Glomerular visceral epithelial cell (primary cell): ENCODE results near the gene B4GALT1.

Experiments used
- DNase-seq: peaks from one replicate; pipeline ENCODE4 v3.0.0-alpha.2; 2016; ENCODE audit errors: extremely low spot score

Gene B4GALT1

DNA sequence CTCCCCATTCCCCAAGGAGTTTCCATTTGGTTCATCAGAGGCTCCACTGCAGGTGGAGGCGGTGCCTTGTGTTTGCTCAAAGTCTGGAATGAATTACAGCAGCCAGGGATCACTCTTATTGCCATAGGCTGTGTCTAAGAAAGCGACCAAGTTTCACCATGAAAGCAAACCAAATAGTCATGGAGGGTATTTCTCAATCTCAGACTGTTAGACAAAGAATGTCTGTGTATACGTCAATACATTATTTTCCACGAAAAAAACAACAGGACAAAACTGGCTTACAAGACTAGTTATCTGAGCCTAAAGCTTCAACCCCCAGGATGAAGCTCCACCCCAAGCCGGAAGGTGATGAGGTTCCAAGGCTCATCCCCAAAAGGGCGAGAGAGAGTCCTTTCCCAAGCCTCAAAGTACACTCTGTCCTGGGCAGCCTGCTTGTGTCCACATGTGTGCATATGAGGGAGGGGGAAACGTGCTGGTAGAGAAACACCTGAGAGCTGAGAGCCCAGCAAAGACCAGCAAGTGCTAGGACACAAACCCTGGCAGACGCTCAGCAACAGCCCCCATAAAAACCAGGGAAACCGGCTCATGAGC is 4.3 kb downstream of the B4GALT1 start:
- peak; percentile 31 for DNase-seq

DNA sequence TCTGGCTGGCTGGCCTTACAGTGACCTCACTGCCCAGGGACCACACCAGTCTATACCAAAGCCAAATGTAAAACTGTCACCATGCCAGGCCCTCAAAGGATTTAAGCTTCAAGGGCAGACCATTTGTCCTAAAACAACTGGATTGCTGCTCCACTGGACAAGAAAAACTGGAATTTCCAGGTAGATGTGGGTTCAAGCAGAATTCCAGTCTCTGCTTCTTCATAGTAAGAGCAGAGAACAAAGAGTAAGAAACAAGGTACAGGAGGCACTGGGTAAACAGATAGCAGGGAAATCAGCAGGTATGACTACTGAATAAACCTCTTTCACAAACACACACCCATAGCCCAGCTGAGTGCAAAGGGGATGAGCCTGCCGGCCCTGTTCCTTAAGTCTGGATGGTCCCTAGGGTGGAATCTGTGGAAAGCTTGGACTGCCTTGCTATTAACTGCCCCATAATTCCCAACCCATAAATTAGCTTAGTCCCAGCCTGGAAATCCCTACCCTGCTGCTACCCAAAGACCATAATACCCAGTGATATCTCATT is 5.5 kb downstream of the B4GALT1 start:
- no peak for DNase-seq

DNA sequence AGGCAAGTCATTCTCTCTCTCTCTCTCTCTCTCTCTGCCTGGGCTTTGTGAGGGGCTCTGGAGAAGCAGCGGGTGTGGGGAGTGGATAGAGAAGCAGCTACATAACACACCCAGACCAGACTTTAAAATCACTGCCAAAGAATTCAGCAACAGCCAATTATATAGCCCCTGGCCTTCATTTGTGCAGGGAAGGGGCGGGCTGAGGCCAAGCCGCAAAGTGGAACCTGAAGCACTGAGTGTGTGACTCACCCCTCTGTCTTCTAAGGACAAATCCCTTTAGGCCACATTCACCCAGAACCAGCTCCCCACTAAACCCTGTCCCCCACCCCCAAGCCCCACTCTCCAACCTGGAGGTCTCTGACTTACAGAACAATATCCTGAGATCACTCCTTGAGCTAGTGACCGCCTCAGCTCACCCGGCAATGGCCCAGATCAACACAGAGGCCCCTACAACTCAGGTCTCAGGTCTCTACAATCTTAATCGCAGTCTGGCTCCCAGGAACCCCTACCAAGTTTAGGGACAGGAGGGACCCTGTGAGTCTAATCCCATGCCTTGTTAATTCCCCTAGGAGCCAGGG is 6.0 kb downstream of the B4GALT1 start:
- DNase-seq: peak; percentile 98

DNA sequence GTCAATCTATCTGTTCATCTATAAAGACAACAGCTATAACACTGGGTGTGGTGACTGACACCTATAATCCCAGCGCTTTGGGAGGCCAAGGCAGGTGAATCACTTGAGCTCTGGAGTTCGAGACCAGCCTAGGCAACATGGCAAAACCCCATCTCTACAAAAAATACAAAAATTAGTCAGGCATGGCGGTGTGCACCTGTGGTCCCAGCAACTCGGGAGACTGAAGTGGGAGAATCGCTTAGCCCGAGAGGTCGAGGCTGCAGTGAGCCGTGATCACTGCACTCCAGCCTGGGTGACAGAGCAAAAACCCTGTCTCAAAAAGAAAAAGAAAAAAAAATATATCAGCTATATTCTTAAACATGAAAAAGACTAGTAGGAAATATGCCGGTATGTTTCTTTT is 6.7 kb downstream of the B4GALT1 start:
- DNase-seq: peak; percentile 25

DNA sequence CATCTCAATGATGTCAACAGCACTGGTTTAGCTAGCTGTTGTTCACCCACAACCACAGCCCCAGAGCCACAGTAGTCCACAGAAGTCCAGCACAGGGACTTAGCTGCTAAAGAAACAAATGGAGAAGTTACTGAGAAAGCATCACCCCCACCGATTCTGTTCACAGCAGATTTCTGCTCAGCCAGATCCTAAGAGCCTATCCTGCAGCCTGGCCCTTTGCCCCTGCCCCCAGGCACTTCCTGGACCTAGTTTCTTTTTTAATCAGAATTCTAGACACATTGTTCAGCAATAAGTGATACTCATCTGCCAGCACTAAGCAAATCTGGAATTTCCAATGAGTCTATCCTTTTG is 7.4 kb downstream of the B4GALT1 start:
- DNase-seq: peak; percentile 62

DNA sequence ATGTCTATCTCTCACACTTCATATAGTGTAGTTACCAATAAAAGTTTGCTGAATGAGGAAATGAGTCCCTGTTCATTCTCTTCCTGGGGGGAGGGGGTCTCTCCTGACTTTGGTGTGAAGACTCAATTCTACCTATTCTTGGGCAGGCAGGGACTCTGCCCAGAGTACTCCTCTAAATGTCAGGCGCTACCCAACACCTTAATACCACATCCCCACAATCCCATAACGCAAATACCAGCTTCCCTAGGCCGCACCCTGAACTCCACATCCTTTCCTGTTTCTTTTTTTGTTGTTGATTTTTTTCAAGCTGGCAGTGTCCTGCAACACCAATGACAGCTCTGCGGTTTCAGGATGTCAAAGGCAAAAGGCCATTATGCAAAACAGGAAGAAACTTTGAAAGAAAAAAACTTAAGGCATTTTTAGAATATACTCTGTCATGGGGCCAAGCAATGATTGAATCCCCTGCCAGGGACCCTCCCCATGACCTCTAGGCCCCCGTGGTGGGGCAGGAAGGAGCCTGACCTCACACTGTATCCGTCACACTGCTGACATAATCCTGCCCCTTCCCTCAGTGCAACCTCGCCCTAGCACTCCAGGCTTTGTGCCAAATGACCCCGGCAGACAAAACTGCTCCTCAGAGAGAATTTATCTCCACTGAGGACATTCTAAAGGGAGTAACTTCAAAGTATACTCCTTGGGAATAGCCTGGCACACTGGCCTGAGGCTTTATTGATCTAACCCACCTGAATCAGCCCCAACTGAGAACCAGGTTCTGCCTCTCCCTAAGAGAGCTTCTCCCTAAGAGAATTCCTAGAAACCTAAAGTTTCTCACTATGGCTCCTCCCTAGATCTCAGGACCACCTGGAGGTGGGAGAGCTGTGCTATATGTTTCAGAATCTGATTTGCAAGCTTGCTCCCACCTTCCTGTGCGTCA is 8.0 kb downstream of the B4GALT1 start:
- DNase-seq: peak; percentile 56

DNA sequence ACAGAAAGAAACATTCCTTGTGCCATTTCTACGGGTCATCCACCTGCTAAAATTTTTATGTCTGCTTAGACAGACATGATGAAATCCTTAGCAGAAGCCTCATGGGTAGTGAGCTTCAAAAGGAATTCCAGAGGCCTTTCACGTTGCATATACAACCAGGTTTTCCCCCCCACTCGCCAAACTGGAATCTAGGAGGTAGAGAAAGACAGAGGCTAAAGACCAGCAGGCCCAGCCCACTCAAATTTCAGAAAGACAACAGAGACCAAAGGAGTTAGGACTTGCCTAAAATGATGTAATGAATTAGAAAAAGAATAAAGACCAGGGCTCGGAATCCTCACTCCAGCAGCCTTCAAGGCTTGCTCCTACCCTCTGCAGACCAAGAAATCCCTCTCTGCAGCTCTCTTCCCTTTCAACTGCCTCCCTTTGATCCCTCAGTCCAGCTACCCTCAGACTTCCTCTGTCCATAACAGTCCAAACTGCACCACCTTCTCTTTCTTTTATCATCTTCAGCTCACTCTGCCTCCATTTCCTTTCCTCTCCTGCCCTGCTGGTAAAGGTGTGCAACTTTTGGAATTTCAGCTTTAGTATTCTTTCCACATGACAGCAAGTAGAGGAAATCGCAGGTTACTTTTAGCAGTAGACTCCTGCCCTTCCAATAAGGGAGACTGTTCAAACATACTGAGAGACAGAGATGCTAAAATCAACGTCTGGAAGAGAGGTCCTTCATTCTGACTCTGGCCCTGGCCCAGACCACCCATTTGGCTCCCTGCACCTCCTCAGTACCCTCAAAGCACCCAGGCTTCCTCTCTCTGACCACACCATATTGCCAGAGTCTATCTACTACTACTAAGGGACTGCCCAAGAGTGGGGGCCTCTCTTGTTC is 8.9 kb downstream of the B4GALT1 start:
- peak; percentile 33 for DNase-seq

DNA sequence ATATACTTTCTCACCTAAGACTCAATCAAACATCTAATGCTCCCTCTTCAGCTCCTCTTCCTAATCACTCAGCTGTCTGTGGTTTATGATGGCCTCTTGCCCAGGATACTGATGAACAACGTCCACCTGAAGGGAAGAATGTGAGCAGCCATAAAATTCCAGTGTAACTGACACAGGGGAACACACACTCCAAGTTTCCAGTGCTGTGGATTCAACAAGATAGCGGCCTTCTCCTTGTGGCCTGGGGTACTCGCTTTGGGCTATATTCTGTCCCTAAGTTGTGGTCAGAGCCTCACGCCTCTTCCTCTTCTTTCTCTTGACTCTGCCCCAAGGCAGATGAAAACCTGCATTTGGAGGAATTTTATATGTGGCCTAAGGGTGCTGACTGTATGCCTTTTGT is 11.7 kb downstream of the B4GALT1 start:
- peak; percentile 70 for DNase-seq

DNA sequence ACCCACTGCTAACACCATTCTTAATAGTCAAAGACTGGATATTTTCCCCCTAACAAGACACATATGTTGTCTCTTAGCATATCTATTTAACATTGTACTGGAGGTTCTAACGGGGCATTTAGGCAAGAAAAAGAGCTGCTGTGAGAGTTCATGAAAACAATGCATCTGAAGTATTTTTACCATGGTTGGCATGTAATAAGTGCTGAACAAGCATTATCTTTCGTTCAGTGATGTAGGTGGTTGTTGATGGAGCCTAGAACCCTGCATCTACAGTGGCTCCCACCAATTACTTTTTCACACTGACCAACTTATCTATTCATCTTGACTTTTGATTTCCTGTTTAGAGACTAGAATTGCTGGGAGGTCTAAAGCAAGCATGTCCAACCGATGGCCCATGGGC is 12.8 kb downstream of the B4GALT1 start:
- DNase-seq: no peak

DNA sequence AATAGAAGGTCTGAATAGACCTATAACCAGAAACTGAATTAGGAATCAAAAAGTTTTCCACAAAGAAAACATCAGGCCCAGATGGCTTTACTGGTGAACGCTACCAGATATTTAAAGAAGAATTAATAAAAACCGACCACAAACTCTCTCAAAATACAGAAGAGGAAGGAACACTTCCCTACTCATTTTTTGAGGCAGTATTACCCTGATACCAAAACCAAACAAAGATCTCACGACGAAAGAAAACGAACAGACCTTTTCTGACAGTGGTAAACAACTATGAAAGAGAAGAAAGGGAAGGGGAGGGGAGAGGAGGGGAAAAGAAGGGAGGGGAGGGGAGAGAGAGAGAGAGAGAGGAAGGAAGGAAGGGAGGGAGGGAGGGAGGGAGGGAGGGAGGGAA is 13.5 kb downstream of the B4GALT1 start:
- no peak for DNase-seq

DNA sequence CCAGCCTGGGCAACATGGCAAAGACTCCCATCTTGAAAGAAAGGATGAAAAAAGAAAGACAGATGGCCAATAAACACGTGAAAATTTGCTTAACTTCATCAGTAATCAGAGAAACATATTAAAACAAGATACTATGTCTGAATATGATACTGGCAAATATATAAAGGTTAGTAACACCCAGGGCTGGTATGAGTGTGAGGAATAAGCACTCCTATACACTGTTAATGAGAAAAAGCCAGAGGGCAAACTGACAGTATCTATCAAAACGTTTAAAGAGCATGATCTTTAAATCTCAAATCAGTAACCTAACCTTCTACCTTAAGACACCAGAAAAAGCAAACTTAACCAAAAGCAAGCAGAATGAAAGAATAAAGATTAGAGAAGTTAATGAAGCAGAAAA is 14.1 kb downstream of the B4GALT1 start:
- DNase-seq: no peak

DNA sequence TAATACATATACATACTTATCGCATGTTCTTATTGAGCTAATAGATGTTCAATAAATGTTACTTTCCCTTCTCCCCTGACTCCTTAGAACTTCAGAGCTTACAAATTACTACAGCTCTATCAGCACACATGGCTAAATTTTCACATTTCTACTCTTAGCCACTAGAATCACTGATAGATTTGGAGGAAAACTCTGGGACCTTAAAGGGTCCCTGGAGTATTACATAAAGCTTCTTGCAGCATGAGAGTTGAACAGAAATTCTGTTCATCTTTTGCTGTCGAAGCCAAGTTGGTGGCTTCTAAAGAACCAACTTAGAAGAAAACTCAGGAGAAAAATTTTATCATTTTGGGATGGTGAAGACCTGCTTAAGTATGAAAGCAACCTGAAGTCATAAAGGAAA is 15.5 kb downstream of the B4GALT1 start:
- DNase-seq: no peak

DNA sequence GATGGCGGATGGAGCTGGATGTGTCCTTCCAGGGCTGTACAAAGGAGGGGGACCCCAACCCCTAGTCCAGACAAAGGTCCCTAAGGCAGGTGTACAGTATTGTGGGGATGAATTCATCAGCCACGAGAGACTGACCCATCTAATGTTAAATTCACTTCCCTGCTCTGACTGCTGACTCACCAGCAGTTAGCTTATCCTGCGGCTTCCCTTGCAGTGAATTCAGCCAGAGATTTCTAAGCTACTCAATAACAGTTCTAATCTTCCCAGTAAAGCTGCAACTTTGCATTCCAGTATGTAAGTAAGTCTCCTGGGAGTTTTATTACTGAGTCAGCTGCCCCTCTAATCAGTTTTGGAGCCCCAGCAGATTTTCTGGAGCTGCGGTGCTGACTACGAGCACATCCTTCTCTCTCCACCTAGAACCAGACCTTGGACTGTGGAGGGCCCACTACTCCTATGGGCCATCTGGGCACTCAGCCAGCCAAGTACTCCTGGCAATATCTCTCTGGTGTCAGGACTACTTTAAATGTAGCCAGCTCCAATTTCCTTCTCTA is 16.1 kb downstream of the B4GALT1 start:
- peak; percentile 91 for DNase-seq

DNA sequence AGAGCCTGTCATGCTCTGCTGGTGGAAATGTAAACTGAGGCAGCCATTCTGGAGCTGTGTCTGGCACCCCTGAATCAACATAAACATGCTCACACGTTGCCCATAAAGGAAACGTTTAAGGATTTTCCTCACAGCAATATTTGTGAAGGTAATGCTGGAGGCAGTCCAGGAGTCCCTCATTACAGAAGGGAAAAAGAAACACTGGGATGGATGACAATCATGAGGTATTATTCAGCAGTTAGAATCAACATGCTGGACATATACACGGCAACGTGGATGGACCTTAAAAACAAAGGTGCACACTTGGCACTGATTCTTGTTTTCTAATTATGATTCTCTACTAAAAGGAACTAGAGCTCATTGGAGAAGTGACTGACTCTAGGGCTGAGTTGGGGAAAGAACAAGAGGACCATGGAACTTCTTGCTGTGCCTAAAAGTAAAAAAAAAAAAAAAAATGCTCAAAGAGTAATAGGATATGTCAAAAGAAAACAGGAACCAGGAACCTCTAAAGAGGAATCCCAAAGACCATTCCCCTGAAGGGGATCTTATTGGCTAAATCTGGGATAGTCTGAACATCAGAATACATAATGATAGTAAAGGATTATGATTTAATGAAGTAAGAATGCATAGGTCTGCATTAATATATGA is 18.6 kb downstream of the B4GALT1 start:
- no peak for DNase-seq

DNA sequence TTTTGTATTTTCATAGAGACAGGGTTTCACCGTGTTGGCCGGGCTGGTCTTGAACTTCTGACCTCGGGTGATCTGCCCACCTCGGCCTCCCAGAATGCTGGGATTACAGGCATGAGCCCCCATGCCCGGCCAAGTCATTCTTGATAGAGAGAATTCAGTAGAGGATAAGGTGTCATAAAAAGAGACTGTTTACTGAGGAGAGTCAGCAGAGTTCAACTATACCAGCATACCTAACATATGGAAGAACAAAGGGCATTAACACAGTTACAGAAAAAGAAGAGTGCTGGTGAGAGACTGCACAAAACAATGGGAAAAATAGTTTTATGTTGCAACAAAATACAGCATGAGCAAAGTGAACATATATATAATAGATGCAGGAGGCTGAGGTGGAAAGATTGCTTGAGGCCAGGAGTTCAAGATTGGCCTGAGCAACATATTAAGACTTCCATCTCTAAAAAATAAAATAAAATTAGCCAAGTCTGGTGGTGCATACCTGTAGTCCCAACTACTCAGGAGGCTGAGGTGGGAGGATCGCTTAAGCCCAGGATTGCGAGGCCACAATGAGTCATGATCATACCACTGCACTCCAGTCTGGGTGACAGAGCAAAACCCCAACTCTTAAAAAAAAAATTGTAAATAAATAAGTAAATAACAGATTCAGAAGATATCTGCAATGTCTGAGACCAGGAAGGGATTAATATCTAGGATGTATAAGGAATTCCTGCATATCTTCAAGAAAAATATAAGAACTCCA is 19.5 kb downstream of the B4GALT1 start:
- no peak for DNase-seq

DNA sequence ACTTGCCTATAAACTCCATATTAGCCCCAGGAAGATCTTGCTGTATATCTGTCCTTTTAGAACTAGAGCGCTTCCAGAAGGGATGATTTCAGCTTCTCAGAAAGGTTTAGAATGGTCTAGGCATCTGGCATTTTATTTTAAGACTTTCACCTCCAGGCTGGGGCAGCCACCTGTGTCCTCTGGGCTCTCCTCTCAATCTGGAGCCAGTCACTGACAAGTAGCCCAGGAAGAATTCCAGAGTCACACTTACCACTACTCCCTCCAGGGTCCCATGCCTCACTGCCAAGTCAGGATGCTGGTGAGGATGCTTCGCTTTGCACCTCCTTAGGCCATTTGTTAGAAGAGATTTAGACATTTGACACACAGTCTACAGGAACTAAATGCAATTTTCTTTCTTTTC is 20.8 kb downstream of the B4GALT1 start:
- no peak for DNase-seq

DNA sequence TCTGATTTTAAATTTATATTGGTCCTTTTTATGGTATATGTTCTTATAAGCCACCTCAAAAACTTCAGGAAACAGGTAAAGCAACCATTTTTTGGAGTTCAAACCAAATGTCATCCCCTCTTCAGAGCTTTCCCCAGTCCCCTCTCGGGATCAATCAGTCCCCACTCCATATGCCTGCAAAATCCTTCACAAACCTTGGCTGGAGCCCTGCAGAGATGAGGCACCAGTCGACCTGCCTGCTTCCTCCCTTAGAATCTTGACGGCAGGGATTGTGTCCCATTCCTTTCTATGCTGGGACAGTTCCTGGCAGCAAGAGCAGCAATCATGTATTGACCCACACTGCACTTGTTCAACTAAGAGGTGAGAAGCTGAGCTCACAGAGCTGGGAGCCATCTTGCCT is 22.6 kb downstream of the B4GALT1 start:
- no peak for DNase-seq

DNA sequence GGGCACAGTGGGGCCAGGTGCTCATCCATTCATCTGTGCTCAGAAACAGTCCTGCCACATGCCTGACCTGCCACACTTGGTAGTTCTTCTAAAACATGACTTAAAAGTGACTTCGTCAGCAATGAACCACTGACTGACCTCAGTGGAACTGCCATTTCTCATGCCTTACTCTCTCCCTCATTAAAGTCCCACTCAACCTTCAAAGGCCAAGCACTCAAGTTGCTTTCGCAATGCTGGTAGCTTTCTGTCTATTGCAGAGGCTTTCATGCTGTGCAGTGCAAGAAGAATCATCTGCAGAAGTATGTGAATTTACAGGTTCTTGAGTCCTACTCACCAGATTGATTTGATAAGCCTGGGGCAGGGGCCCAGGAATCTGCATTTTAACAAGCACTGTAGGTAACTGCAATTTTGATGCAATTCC is 23.9 kb downstream of the B4GALT1 start:
- DNase-seq: peak; percentile 58

DNA sequence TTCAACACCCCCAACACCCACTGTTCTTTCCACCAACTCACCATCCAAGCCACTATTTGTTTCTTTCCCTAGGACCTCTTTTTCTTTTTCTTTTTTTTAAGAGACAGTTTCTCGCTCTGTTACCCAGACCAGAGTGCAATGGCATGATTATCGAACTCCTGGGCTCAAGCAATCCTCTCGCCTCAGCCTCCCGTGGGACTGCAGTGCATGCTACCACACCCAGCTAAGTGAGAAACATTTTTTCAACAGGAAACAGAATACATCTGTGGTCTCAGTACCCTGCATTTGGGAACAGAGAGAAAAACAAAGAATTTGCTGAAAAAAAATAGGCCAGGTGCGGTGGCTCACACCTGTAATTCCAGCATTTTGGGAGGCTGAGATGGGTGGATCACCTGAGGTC is 24.6 kb downstream of the B4GALT1 start:
- DNase-seq: no peak
